Fibroblast of mammary gland (primary cell): ENCODE results near the gene SPRED3.
A peak's percentile ranks its signal among the peaks of the same experiment; 100 is the strongest.

Experiments
- DNase-seq: peaks from one replicate; pipeline ENCODE4 v3.0.0-alpha.2; 2010; ENCODE audit warnings: low read depth
- H3K4me3 ChIP-seq: 2 replicates; pipeline ENCODE4 v1.5.1; 2011; ENCODE audit warnings: low read depth, mild to moderate bottlenecking, low read length, moderate library complexity; ENCODE audit not compliant: control insufficient read depth
- CTCF ChIP-seq: conservative IDR thresholded peaks from 2 replicates; pipeline ENCODE4 v1.5.1; 2011; ENCODE audit warnings: low read depth, low read length, inconsistent platforms; ENCODE audit not compliant: control insufficient read depth, insufficient read depth

SPRED3 gene

GRCh38 chr19:38386300-38386970, 2.1 kb upstream of the SPRED3 start:
- TF ChIP-seq CTCF = no peak

GRCh38 chr19:38386971-38387549, 1.4 kb upstream of the SPRED3 start:
- peak; percentile 23 for DNase-seq
- TF ChIP-seq CTCF = no peak

More at GRCh38 chr19:38386300-38386970, 2.1 kb upstream of the SPRED3 start:
- DNase-seq = no peak
- no peak overlapping the region for H3K4me3 ChIP-seq

GRCh38 chr19:38387550-38388348, 748 bp upstream of the SPRED3 start, which contains the start of gene GGN:
TSS of gene GGN (minus strand) at chr19:38388034. CDS start at chr19:38387261, 773 bp downstream.
- peak; percentile 94 for DNase-seq
- TF ChIP-seq CTCF = no peak
- H3K4me3 ChIP-seq = peak within 1 kb of the TSS; percentile 85

More at GRCh38 chr19:38386971-38387549, 1.4 kb upstream of the SPRED3 start:
- peak overlapping the region; percentile 85 for H3K4me3 ChIP-seq

GRCh38 chr19:38389101-38389925, 816 bp downstream of the SPRED3 start:
- peak; percentile 81 for DNase-seq
- no peak for TF ChIP-seq CTCF
- H3K4me3 ChIP-seq = peak overlapping the region; percentile 85

- H3K4me3 ChIP-seq = peak overlapping the region; percentile 85
- TF ChIP-seq CTCF = no peak
- no peak for DNase-seq
These were observed 1.7 kb downstream of the SPRED3 start for GRCh38 chr19:38389957-38390924.
